Mesendoderm (in vitro differentiated cells): ENCODE measurements around the gene EFCAB6.

Source experiments
- DNase-seq: peaks from one replicate; pipeline ENCODE4 v3.0.0; 2013
- H2AK5ac ChIP-seq: 2 replicates; pipeline ENCODE4 v1.6.1; 2013; ENCODE audit warnings: low read length, inconsistent platforms
- H2BK120ac ChIP-seq: 2 replicates; pipeline ENCODE4 v1.6.1; 2013; ENCODE audit warnings: low read depth, mild to moderate bottlenecking, low read length, moderate library complexity, mixed read lengths
- H2BK15ac ChIP-seq: replicated peaks from 2 replicates; pipeline ENCODE4 v1.6.1; 2013; ENCODE audit warnings: low read depth, mild to moderate bottlenecking, moderate library complexity
- H2BK5ac ChIP-seq: 2 replicates; pipeline ENCODE4 v1.6.1; 2013; ENCODE audit warnings: low read length, inconsistent platforms
- H3K18ac ChIP-seq: 2 replicates; pipeline ENCODE4 v1.6.1; 2013; ENCODE audit warnings: mild to moderate bottlenecking, low read length, mixed read lengths
- H3K23ac ChIP-seq: one replicate; pipeline ENCODE4 v1.6.1; 2013; ENCODE audit warnings: low read length
- H3K27ac ChIP-seq: 2 replicates; pipeline ENCODE4 v1.5.1; 2013; ENCODE audit warnings: low read depth, mild to moderate bottlenecking, inconsistent platforms, low read length, moderate library complexity
- H3K27me3 ChIP-seq: 2 replicates; pipeline ENCODE4 v1.6.1; 2013; ENCODE audit warnings: low read length, control low read depth, mild to moderate bottlenecking, inconsistent platforms; ENCODE audit not compliant: insufficient read depth, poor library complexity
- H3K36me3 ChIP-seq: 2 replicates; pipeline ENCODE4 v1.6.1; 2013; ENCODE audit warnings: low read length, inconsistent platforms; ENCODE audit not compliant: control insufficient read depth, insufficient read depth
- H3K4ac ChIP-seq: one replicate; pipeline ENCODE4 v1.6.1; 2013; ENCODE audit warnings: low read depth, mild to moderate bottlenecking, low read length, moderate library complexity
- H3K4me1 ChIP-seq: 2 replicates; pipeline ENCODE4 v1.6.1; 2013; ENCODE audit warnings: low read depth, low read length, inconsistent platforms; ENCODE audit not compliant: control insufficient read depth
- H3K4me2 ChIP-seq: 2 replicates; pipeline ENCODE4 v1.6.1; 2013; ENCODE audit warnings: low read length
- H3K4me3 ChIP-seq: 2 replicates; pipeline ENCODE4 v1.5.1; 2013; ENCODE audit warnings: mild to moderate bottlenecking, low read length
- H3K56ac ChIP-seq: one replicate; pipeline ENCODE4 v1.6.1; 2013; ENCODE audit warnings: low read length
- H3K79me1 ChIP-seq: 2 replicates; pipeline ENCODE4 v1.6.1; 2013; ENCODE audit warnings: low read length, inconsistent platforms
- H3K79me2 ChIP-seq: 2 replicates; pipeline ENCODE4 v1.6.1; 2013; ENCODE audit warnings: mild to moderate bottlenecking, low read length; ENCODE audit not compliant: control insufficient read depth, insufficient read depth
- H3K9ac ChIP-seq: 2 replicates; pipeline ENCODE4 v1.6.1; 2013; ENCODE audit warnings: low read length, inconsistent platforms
- H4K5ac ChIP-seq: one replicate; pipeline ENCODE4 v1.6.1; 2013; ENCODE audit warnings: low read length
- H4K8ac ChIP-seq: one replicate; pipeline ENCODE4 v1.6.1; 2013; ENCODE audit warnings: low read depth, mild to moderate bottlenecking, control low read depth, low read length, moderate library complexity
- WGBS: extraction: QIAGEN DNeasy Blood & Tissue Kit; methylation state at CpG from one replicate; pipeline ENCODE4 v1.1.7; 2013; ENCODE audit warnings: low lambda C conversion rate, missing lambda C conversion rate; ENCODE audit not compliant: insufficient coverage; ENCODE audit errors: extremely low coverage; 5-methylcytosine and 5-hydroxymethylcytosine counted together

Gene EFCAB6

GRCh38 chr22:43706571-43707328 lies 105.4 kb downstream of the EFCAB6 start:
- no peaks in the 10 kb centered on the region for H3K27me3 ChIP-seq
- H2BK5ac ChIP-seq = no peak overlapping the region
- no peak overlapping the region for H3K4me3 ChIP-seq
- H4K8ac ChIP-seq = peak overlapping the region; percentile 65
- no peak overlapping the region for H3K23ac ChIP-seq
- no peak overlapping the region for H3K18ac ChIP-seq
- no peak overlapping the region for H3K27ac ChIP-seq
- H3K36me3 ChIP-seq = no peaks in the 10 kb centered on the region
- H2BK15ac ChIP-seq = no peak overlapping the region
- H2BK120ac ChIP-seq = no peak overlapping the region
- no peaks in the 10 kb centered on the region for H3K79me2 ChIP-seq
- no peak overlapping the region for H3K9ac ChIP-seq
- no peaks in the 10 kb centered on the region for H3K4me1 ChIP-seq
- H3K4ac ChIP-seq = no peak overlapping the region
- H4K5ac ChIP-seq = no peak overlapping the region
- no peak overlapping the region for H2AK5ac ChIP-seq
- WGBS = no CpG with 5 or more reads among the region's 4 CpGs
- no peak overlapping the region for H3K56ac ChIP-seq
- H3K79me1 ChIP-seq = no peaks in the 10 kb centered on the region
- no peak for DNase-seq
- no peak overlapping the region for H3K4me2 ChIP-seq

GRCh38 chr22:43706151-43706550 lies 106.0 kb downstream of the EFCAB6 start:
- Histone ChIP-seq H4K8ac (no peak overlapping the region), H3K4me2 (no peak overlapping the region), H3K27ac (no peak overlapping the region), H3K4me3 (no peak overlapping the region), H2BK120ac (no peak overlapping the region), H2AK5ac (no peak overlapping the region), H3K23ac (no peak overlapping the region), H3K36me3 (no peaks in the 10 kb centered on the region), H3K4ac (no peak overlapping the region), H3K18ac (no peak overlapping the region), H3K27me3 (no peaks in the 10 kb centered on the region), H3K79me2 (no peaks in the 10 kb centered on the region), H3K79me1 (no peaks in the 10 kb centered on the region), H3K4me1 (no peaks in the 10 kb centered on the region), H3K9ac (no peak overlapping the region), H2BK5ac (no peak overlapping the region), H2BK15ac (no peak overlapping the region), H3K56ac (no peak overlapping the region), H4K5ac (no peak overlapping the region)
- no CpG with 5 or more reads among the region's 3 CpGs for WGBS
- DNase-seq = peak; percentile 16

GRCh38 chr22:43704051-43704450 lies 108.1 kb downstream of the EFCAB6 start:
- WGBS = no CpG with 5 or more reads among the region's 2 CpGs
- no peak overlapping the region for H3K56ac ChIP-seq
- no peaks in the 10 kb centered on the region for H3K36me3 ChIP-seq
- H3K4ac ChIP-seq = no peak overlapping the region
- H3K27me3 ChIP-seq = no peaks in the 10 kb centered on the region
- H3K79me1 ChIP-seq = no peaks in the 10 kb centered on the region
- no peak overlapping the region for H2BK120ac ChIP-seq
- no peak overlapping the region for H3K27ac ChIP-seq
- H4K8ac ChIP-seq = no peak overlapping the region
- H3K4me2 ChIP-seq = no peak overlapping the region
- no peak for DNase-seq
- H4K5ac ChIP-seq = no peak overlapping the region
- H2BK15ac ChIP-seq = no peak overlapping the region
- no peak overlapping the region for H3K23ac ChIP-seq
- no peaks in the 10 kb centered on the region for H3K4me1 ChIP-seq
- H3K79me2 ChIP-seq = no peaks in the 10 kb centered on the region
- H3K9ac ChIP-seq = no peak overlapping the region
- no peak overlapping the region for H3K4me3 ChIP-seq
- no peak overlapping the region for H3K18ac ChIP-seq
- no peak overlapping the region for H2AK5ac ChIP-seq
- no peak overlapping the region for H2BK5ac ChIP-seq

- H3K23ac ChIP-seq = no peak overlapping the region
- no CpG with 5 or more reads among the region's 1 CpG for WGBS
- H3K79me2 ChIP-seq = no peaks in the 10 kb centered on the region
- no peaks in the 10 kb centered on the region for H3K79me1 ChIP-seq
- H3K27me3 ChIP-seq = no peaks in the 10 kb centered on the region
- no peak overlapping the region for H3K4me2 ChIP-seq
- no peaks in the 10 kb centered on the region for H3K4me1 ChIP-seq
- H4K8ac ChIP-seq = no peak overlapping the region
- H3K4ac ChIP-seq = no peak overlapping the region
- DNase-seq = no peak
- H3K4me3 ChIP-seq = no peak overlapping the region
- H2BK5ac ChIP-seq = no peak overlapping the region
- no peak overlapping the region for H3K27ac ChIP-seq
- H2BK15ac ChIP-seq = no peak overlapping the region
- no peak overlapping the region for H4K5ac ChIP-seq
- no peak overlapping the region for H2BK120ac ChIP-seq
- no peak overlapping the region for H3K56ac ChIP-seq
- H3K9ac ChIP-seq = no peak overlapping the region
- H3K36me3 ChIP-seq = no peaks in the 10 kb centered on the region
- H2AK5ac ChIP-seq = no peak overlapping the region
- H3K18ac ChIP-seq = no peak overlapping the region
Observed at GRCh38 chr22:43698403-43698802, 113.7 kb downstream of the EFCAB6 start.

GRCh38 chr22:43697894-43698293 lies 114.2 kb downstream of the EFCAB6 start:
- DNase-seq = no peak
- Histone ChIP-seq H3K4ac (no peak overlapping the region), H3K18ac (no peak overlapping the region), H3K27me3 (no peaks in the 10 kb centered on the region), H4K5ac (no peak overlapping the region), H2BK15ac (no peak overlapping the region), H3K79me1 (no peaks in the 10 kb centered on the region), H2AK5ac (no peak overlapping the region), H3K4me3 (no peak overlapping the region), H3K27ac (no peak overlapping the region), H2BK120ac (no peak overlapping the region), H3K23ac (no peak overlapping the region), H4K8ac (no peak overlapping the region), H3K4me2 (no peak overlapping the region), H3K36me3 (no peaks in the 10 kb centered on the region), H3K4me1 (no peaks in the 10 kb centered on the region), H3K79me2 (no peaks in the 10 kb centered on the region), H2BK5ac (no peak overlapping the region), H3K9ac (no peak overlapping the region), H3K56ac (no peak overlapping the region)
- no CpG with 5 or more reads among the region's 3 CpGs for WGBS

GRCh38 chr22:43693249-43693648 lies 118.9 kb downstream of the EFCAB6 start:
- H3K27me3 ChIP-seq = no peaks in the 10 kb centered on the region
- H3K36me3 ChIP-seq = no peaks in the 10 kb centered on the region
- no peak overlapping the region for H3K27ac ChIP-seq
- H4K5ac ChIP-seq = no peak overlapping the region
- no peaks in the 10 kb centered on the region for H3K79me1 ChIP-seq
- H3K4ac ChIP-seq = no peak overlapping the region
- H3K4me3 ChIP-seq = no peak overlapping the region
- no peak overlapping the region for H3K4me2 ChIP-seq
- H2BK5ac ChIP-seq = no peak overlapping the region
- no peak overlapping the region for H3K23ac ChIP-seq
- no peak overlapping the region for H2BK15ac ChIP-seq
- H3K4me1 ChIP-seq = no peaks in the 10 kb centered on the region
- H3K9ac ChIP-seq = no peak overlapping the region
- H3K79me2 ChIP-seq = no peaks in the 10 kb centered on the region
- H4K8ac ChIP-seq = no peak overlapping the region
- no CpG with 5 or more reads among the region's 2 CpGs for WGBS
- no peak overlapping the region for H3K56ac ChIP-seq
- H3K18ac ChIP-seq = no peak overlapping the region
- DNase-seq = no peak
- H2AK5ac ChIP-seq = no peak overlapping the region
- no peak overlapping the region for H2BK120ac ChIP-seq
